GM12878 (cell line): Measurements from ENCODE around the gene CXCR6. TPM values are rescaled to one million over a fixed set of nuclear protein-coding genes. Genes with fewer than 3 reads are reported as not detected.

Experiments used
- ATAC-seq: fragments of 200-7000 bp; cut with Tn5 transposase; 3 replicates; pipeline ENCODE4 v1.9.1; 2020; ENCODE audit warnings: mild to moderate bottlenecking, moderate library complexity
- BruUV-seq: library from RNA; stranded (reverse); fragments of 400-500 nt; replicated peaks from 2 replicates; lab custom pipeline; 2021; lab: Mats Ljungman, UMichigan
- CTCF ChIA-PET: fragments of 300-600 bp; sonication (Branson Sonifier 250); formaldehyde crosslinking; extraction: SDS; loops from one replicate; lab custom pipeline; 2021; ENCODE audit warnings: inconsistent platforms; lab: Yijun Ruan, JAX
- POLR2A ChIA-PET: fragments of 350-600 bp; formaldehyde crosslinking; extraction: SDS; loops from one replicate; lab custom pipeline; 2021; ENCODE audit warnings: inconsistent platforms; lab: Charles Lee
- RAD21 ChIA-PET: fragments of 300-600 bp; sonication (Branson Sonifier 250); formaldehyde crosslinking; loops from one replicate; lab custom pipeline; 2023; ENCODE audit warnings: antibody characterized with exemption; ENCODE audit not compliant: unreplicated experiment; lab: Charles Lee
- SMC1A ChIA-PET: fragments of 300-600 bp; sonication (Branson Sonifier 250); formaldehyde crosslinking; loops from one replicate; lab custom pipeline; 2023; ENCODE audit not compliant: unreplicated experiment, uncharacterized antibody; lab: Charles Lee
- DNase-seq: peaks from one replicate; pipeline ENCODE4 v3.0.0-alpha.2; 2011; ENCODE audit warnings: low read depth, low spot score
- FAIRE-seq: peaks from 3 replicates; lab custom pipeline; 2011; peaks lifted over from hg19 to GRCh38; lab: Jason Lieb, UNC
- H2AFZ ChIP-seq: 2 replicates; pipeline ENCODE4 v1.6.0; 2011; ENCODE audit warnings: low read depth, low read length, control low read depth; ENCODE audit not compliant: control insufficient read depth
- H3K27ac ChIP-seq: 2 replicates; pipeline ENCODE4 v1.5.1; 2011; ENCODE audit warnings: control low read depth; ENCODE audit not compliant: control insufficient read depth, insufficient read depth
- H3K27me3 ChIP-seq, 2 experiments: replicated peaks in 1 of 2; 2 replicates each; pipeline versions ENCODE4 v1.6.0 to v1.6.1; 2011; ENCODE audit warnings: low read length in 1 of 2; ENCODE audit not compliant: control insufficient read depth in 2 of 2, insufficient read depth in 2 of 2
- H3K36me3 ChIP-seq, 2 experiments: 2 replicates each; pipeline ENCODE4 v1.5.1; 2011; ENCODE audit warnings: low read length in 1 of 2; ENCODE audit not compliant: control insufficient read depth in 2 of 2, insufficient read depth in 2 of 2
- H3K4me1 ChIP-seq: 2 replicates; pipeline ENCODE4 v1.6.1; 2011; ENCODE audit warnings: mild to moderate bottlenecking, low read length, moderate library complexity, mixed read lengths; ENCODE audit not compliant: control insufficient read depth, insufficient read depth
- H3K4me2 ChIP-seq: 2 replicates; pipeline ENCODE4 v1.6.0; 2011; ENCODE audit warnings: control low read depth; ENCODE audit not compliant: control insufficient read depth, insufficient read depth
- H3K4me3 ChIP-seq: fragments of 200-600 bp; sonication (generic); 2 replicates; pipeline ENCODE4 v1.5.1; 2016
- H3K79me2 ChIP-seq: 2 replicates; pipeline ENCODE4 v1.6.0; 2011; ENCODE audit warnings: low read length; ENCODE audit not compliant: control insufficient read depth, insufficient read depth
- H3K9ac ChIP-seq: 2 replicates; pipeline ENCODE4 v1.8.0; 2011; ENCODE audit warnings: low read length, control low read depth, mixed read lengths; ENCODE audit not compliant: control insufficient read depth, insufficient read depth
- H3K9me3 ChIP-seq: replicated peaks from 3 replicates; pipeline ENCODE4 v1.5.1; 2011; ENCODE audit warnings: mild to moderate bottlenecking, low read length; ENCODE audit not compliant: control insufficient read depth, insufficient read depth
- H4K20me1 ChIP-seq: 2 replicates; pipeline ENCODE4 v1.6.0; 2011; ENCODE audit not compliant: control insufficient read depth, insufficient read depth
- PAX8 ChIP-seq: fragments of 450-650 bp; IDR thresholded peaks from 2 replicates; pipeline ENCODE4 v1.6.1; 2017; ENCODE audit warnings: mild to moderate bottlenecking, moderate library complexity
- POLR2A ChIP-seq: IDR thresholded peaks from 2 replicates; pipeline ENCODE4 v1.6.1; 2011; ENCODE audit warnings: low read depth, mild to moderate bottlenecking, low read length
- TARDBP ChIP-seq: IDR thresholded peaks from 2 replicates; pipeline ENCODE4 v1.6.1; 2016; ENCODE audit warnings: borderline replicate concordance
- ZNF687 ChIP-seq: fragments of 450-650 bp; IDR thresholded peaks from 2 replicates; pipeline ENCODE4 v1.6.1; 2017; ENCODE audit warnings: mild to moderate bottlenecking, moderate library complexity
- WGBS: methylation state at CpG from one replicate; pipeline ENCODE4 v1.1.6; 2016; ENCODE audit warnings: low lambda C conversion rate; ENCODE audit not compliant: insufficient replicate concordance, insufficient coverage; ENCODE audit errors: missing lambda C conversion rate; 5-methylcytosine and 5-hydroxymethylcytosine counted together
- in situ Hi-C: fragments of 300-500 bp; cut with MboI; formaldehyde crosslinking; loops from 9 replicates; pipeline ENCODE4 v1.14.3; 2018; ENCODE audit warnings: mixed read lengths
- intact Hi-C: fragments of 100-400 bp; cut with micrococcal nuclease; formaldehyde crosslinking; loops from one replicate; pipeline ENCODE4 v1.14.2; 2022; ENCODE audit not compliant: unreplicated experiment
- polyA plus RNA-seq, 11 experiments: library from polyadenylated mRNA; depleted of rRNA in 4 of 11; unstranded in 6 of 11; stranded (reverse) in 5 of 11; fragments of >200 nt; fragmentation: Nextera tagmentation in 4 of 11; fragmentation: Illumina TruSeq in 1 of 11; extraction: Ambion mirVana in 4 of 11; extraction: Trizol in 1 of 11; gene quantifications; 1 replicate in 1 of 11; 2 replicates in 10 of 11; pipeline versions ENCODE4 v1.2.1 to v1.2.3, GENCODE V29; 2011 to 2016; ENCODE audit warnings: inconsistent platforms in 2 of 11, missing spikeins in 2 of 11, low read depth in 1 of 11
- total RNA-seq, 4 experiments: library from RNA; depleted of rRNA in 3 of 4; stranded (reverse); fragments of >200 nt in 3 of 4; fragmentation: Illumina TruSeq in 1 of 4; extraction: Trizol in 1 of 4; gene quantifications; 2 replicates each; pipeline versions ENCODE4 v1.2.1 to v1.2.3, GENCODE V29; 2013 to 2021

CXCR6 gene
- total and polyA plus RNA-seq, 10 of the 15 experiments (the other 5 are each of a cell fraction or from before 2014, with no cell fraction given) = 0.04 to 0.20 (median 0.12) TPM; not detected in 5

DNA sequence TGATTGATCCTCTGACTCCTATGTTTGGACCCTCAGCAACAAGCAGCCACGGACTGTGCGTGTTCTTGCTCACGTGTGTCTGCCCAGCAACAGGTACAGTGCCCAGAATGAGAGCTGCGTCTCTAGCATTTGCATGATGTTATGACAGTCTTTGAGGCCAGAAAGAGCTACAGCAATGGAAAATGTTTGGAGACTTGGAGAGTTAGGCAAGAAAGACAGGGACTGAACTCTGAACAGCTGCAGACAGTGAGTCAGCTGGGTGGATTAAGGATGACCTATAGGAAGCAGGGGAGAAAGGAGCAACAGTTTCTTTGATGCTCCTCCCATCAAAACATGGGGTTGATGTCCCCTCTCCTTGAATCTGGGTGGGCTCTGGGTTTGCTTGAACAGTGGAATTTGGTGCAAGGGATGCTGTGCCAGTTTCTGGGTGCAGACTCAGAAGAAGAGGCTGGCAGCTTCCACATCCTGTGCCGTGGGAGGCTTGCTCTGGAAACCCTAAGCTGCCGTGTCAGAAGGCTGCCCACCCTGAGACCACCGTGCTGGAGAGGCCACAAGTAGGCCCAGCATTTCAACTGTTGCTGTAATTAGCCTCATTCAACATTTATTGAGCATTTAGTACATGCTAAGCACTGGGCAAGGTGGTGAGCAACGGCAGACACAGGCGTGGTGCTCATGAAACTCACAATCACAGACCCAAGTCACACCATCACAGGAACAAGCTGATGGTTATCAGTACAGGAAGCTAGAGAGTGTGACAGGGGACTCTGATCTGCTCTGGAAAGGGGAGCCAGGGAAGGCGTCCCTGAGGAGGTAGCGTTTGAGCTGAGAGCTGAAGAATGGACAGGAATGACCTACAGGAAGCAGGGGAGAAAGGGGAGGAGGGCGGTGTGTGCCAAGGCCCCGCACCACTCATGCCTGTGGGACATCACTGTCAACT, 35.2 kb upstream of the CXCR6 start:
- H3K4me1 ChIP-seq = peaks cover 17% of the 10 kb centered on the region
- ChIA-PET POLR2A (interaction anchor here (0.6 to 6.4 kb wide), 13 partner anchors 8 to 86 kb away, joined by 3 to 41 read pairs (median 4); no protein-coding TSS in a partner anchor), SMC1A (interaction anchor here (0.8 to 11.8 kb wide), 16 partner anchors 9 to 248 kb away, joined by 3 to 199 read pairs (median 6); partner anchors contain the start of genes CCR9 and LZTFL1), RAD21 (interaction anchor here (0.9 to 11.1 kb wide), 12 partner anchors 13 to 157 kb away, joined by 3 to 229 read pairs (median 10); partner anchors contain the start of genes CCR9 and LZTFL1), CTCF (interaction anchor here (0.5 to 8.5 kb wide), 13 partner anchors 11 to 147 kb away, joined by 3 to 67 read pairs (median 4); no protein-coding TSS in a partner anchor)
- no peak overlapping the region for H3K4me3 ChIP-seq
- intact Hi-C loops = no loop called here
- H4K20me1 ChIP-seq = no peaks in the 10 kb centered on the region
- no peak overlapping the region for H2AFZ ChIP-seq
- no peak overlapping the region for H3K27ac ChIP-seq
- peaks cover 23% of the 10 kb centered on the region; the same call in 2 of the 3 replicates for H3K9me3 ChIP-seq
- WGBS = 76% methylated on average over 13 of the region's 13 CpGs
- no TSS peak for BruUV-seq
- peaks cover 0 to 8% of the 10 kb centered on the region in 2 experiments; a peak in 3 of 4 replicates for H3K36me3 ChIP-seq
- no peak overlapping the region; the same call in 1 of the 2 replicates for H3K4me2 ChIP-seq
- TF ChIP-seq POLR2A (0 out of 2 replicates have a peak, but pooled peaks have one; percentile 13), PAX8 (no peak), ZNF687 (peak; percentile 47; the same call in 1 of the 2 replicates), TARDBP (no peak)
- H3K27me3 ChIP-seq = peaks cover 0 to 2% of the 10 kb centered on the region in 2 experiments; a peak in 1 of 4 replicates
- H3K9ac ChIP-seq = no peak overlapping the region
- DNase-seq = no peak
- in situ Hi-C loops = no loop called here
- H3K79me2 ChIP-seq = no peaks in the 10 kb centered on the region
- ATAC-seq = no peak
- no peak for FAIRE-seq
